GM12864 (cell line): ENCODE data around the gene PCDHGB1.
"Not testable (repeated sequence)": the region's sequence is repeated elsewhere in the genome, so short reads cannot be mapped to it uniquely, and the experiment has no call there.

ENCODE experiments used
- DNase-seq: peaks from one replicate; pipeline ENCODE4 v3.0.0-alpha.2; 2011; ENCODE audit warnings: low read depth
- H3K4me3 ChIP-seq: 2 replicates; pipeline ENCODE4 v1.5.1; 2011; ENCODE audit warnings: mild to moderate bottlenecking, low read depth, low read length, control low read depth
- TF ChIP-seq, protein P1 (sequence below): IDR thresholded peaks from 2 replicates; pipeline ENCODE4 v1.5.1; 2011; ENCODE audit warnings: low read depth, mild to moderate bottlenecking, moderate library complexity, low read length, control low read depth, inconsistent platforms; ENCODE audit errors: missing control alignments

The PCDHGB1 gene

DNA sequence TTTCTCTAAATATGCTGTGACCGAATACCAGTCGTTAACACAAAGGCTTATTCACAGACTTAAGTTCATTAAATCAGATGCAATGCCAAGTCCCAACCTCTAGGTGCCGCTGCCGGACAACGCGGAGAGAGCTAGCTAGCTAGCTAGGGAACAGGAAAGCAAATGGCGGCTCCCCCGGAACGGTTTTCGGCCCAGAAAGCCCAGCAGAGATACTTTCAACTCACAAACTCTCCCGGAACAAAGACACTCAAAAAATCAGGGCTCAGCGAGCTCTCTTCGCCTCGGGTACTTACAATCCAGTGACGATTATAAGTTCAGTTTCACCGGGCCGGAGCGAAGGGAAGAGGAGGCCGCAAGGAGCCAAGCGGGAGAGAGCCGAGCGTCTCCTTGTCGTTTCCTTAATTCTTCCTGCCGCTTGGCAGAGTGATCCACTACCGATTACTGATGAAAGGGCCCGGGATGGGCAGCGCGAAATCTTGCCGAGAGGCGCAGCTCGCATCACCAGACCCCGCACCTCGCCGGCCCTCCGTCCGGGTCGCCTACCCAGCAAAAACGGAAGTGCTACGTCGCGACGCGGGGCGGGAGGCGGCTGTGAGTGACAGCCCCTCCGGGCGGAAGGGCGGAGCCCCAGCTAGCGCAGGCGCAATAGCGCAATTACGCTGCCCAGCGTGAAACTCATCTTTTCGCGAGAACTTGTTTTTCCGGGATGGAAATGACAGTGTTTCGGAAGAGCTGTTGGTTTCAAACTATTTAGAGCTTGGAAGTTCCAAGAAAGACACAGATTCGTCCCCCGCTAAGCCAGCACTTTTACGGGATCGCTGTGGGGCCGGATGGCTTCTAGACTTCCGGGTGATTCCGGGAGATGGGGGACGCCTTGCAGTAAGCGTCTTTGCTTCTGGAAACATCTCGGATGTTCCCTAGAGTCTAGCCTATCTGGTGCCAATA lies 29.4 kb upstream of the PCDHGB1 start, which contains the start of gene TAF7:
TSS of gene TAF7 (minus strand) at position 560 of the 945 bp plus-strand sequence. CDS start 740 bp downstream, outside the sequence.
- TF ChIP-seq, protein P1, sequence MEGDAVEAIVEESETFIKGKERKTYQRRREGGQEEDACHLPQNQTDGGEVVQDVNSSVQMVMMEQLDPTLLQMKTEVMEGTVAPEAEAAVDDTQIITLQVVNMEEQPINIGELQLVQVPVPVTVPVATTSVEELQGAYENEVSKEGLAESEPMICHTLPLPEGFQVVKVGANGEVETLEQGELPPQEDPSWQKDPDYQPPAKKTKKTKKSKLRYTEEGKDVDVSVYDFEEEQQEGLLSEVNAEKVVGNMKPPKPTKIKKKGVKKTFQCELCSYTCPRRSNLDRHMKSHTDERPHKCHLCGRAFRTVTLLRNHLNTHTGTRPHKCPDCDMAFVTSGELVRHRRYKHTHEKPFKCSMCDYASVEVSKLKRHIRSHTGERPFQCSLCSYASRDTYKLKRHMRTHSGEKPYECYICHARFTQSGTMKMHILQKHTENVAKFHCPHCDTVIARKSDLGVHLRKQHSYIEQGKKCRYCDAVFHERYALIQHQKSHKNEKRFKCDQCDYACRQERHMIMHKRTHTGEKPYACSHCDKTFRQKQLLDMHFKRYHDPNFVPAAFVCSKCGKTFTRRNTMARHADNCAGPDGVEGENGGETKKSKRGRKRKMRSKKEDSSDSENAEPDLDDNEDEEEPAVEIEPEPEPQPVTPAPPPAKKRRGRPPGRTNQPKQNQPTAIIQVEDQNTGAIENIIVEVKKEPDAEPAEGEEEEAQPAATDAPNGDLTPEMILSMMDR = peak; percentile 81
- peak within 1 kb of the TSS; percentile 85 for H3K4me3 ChIP-seq
- peak; percentile 89 for DNase-seq

DNA sequence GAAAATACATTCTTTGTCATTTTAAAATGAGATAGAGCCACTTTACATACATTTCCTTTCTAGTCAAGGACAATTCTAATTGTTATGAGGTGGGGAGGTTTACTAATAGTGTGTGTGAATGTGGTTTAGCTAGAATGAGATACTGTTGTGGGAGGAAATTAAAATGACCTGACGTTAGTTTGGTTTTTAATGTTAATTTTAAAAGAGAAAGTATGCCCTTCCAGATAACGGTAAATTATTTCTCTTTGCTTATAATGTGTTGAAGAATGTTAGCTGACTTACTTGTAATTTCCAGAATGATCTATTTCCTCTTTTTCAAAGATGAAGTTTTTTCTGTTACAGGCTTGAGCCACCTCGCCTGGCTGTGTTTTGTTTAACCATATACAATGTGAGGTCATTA lies 27.6 kb upstream of the PCDHGB1 start:
- H3K4me3 ChIP-seq = no peak overlapping the region
- no peak for DNase-seq
- TF ChIP-seq, protein P1 = no peak

DNA sequence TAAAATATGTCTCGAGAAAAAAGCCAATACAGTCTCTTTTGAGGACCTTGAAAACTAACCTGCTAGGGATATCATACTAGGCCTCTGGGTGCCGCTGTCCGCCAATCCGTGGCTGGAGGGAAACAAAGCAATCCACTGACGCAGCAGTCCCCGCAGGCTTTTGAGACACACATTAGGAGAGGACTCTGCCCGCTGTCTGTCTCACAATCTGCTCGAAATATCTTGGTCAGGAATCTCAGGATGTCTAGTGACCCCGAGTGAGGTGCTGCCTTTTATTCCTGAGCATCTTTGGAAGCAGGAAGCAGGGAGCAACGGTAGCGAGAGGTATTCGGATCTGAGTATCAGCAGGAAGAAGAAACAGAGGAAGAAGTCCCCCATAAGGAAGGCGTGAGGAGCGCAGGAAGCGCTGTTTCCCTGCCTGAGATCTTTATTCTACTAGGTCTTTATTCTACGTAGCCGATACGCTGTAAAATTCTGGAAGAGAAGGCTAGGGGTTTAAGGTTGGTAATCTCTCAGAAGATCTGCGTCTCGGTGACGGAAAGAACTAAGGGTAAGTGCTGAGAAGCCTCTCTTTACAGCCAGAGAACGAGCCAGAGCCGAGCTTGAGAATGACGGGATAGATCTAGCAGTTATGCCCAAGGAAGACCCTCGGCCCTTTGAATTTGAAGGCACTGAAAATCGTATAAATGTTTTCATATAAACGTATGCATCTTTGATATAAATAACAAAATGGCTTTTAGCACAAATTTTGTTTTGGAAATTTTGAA lies 23.6 kb upstream of the PCDHGB1 start:
- DNase-seq = peak; percentile 51
- peak overlapping the region; percentile 67 for H3K4me3 ChIP-seq
- TF ChIP-seq, protein P1 = peak; percentile 71

DNA sequence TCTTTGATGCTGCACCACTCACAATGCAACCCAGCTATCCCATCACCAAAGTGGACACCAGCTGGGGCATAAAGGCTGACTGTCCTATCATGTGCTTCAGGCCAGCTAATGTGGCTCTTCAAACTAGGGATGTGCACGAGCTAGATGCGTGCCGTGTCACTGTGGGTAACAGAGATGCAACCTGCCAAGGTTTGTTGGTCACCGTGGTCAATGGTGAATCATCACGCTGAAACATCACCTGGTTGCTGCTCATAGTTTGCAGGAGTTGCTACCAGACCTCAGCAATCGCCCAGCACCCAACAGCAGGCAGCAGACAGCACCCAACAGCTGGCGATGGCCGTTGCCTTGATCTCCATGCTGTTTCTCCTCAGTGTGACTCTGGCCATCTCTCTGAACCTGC lies 21.7 kb upstream of the PCDHGB1 start:
- no peak for DNase-seq
- H3K4me3 ChIP-seq = no peak overlapping the region

DNA sequence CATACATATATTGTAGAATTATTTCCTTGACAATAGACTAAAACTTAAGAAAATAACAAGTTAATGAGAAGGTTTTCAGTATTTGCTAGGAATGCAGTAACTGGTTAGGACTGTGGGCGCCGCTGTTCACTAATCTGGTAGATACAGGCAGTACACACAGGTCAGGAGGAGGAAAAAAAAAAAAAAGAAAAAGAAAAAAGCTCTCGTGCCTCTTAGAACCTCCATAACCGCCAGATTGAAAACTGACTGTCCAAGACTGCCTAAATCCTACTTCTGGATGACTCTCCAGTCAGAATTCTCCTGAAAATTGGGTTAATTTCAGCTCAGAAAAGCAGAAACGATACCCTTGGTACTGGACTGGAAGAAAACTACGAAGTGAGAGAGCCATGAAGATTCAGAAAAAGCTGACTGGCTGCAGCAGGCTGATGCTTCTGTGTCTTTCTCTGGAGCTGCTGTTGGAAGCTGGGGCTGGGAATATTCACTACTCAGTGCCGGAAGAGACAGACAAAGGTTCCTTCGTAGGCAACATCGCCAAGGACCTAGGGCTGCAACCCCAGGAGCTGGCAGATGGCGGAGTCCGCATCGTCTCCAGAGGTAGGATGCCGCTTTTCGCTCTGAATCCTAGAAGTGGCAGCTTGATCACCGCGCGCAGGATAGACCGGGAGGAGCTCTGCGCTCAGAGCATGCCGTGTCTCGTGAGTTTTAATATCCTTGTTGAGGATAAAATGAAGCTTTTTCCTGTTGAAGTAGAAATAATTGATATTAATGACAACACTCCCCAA lies 19.4 kb upstream of the PCDHGB1 start, which contains the start of gene PCDHGA1:
TSS of gene PCDHGA1 (plus strand) at position 216 of the 782 bp plus-strand sequence.
- no peak within 1 kb of the TSS for H3K4me3 ChIP-seq
- DNase-seq = no peak
- TF ChIP-seq, protein P1 = peak; percentile 35

More for the DNA sequence above, 21.7 kb upstream of the PCDHGB1 start:
- TF ChIP-seq, protein P1 = no peak

DNA sequence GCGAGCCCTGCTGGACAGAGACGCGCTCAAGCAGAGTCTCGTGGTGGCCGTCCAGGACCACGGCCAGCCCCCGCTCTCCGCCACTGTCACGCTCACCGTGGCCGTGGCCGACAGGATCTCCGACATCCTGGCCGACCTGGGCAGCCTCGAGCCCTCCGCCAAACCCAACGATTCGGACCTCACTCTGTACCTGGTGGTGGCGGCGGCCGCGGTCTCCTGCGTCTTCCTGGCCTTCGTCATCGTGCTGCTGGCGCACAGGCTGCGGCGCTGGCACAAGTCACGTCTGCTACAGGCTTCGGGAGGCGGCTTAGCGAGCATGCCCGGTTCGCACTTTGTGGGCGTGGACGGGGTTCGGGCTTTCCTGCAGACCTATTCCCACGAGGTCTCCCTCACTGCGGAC lies 17.3 kb upstream of the PCDHGB1 start:
- DNase-seq, H3K4me3 ChIP-seq: not testable (repeated sequence)
